Endothelial cell of umbilical vein (primary cell): ENCODE results near the gene ESPN. TPM values are rescaled to one million over a fixed set of nuclear protein-coding genes. Genes with fewer than 3 reads are reported as not detected.

Experiments used
- BruUV-seq: library from RNA; stranded (reverse); fragments of 400-500 nt; replicated peaks from 2 replicates; lab custom pipeline; 2021; lab: Mats Ljungman, UMichigan
- CTCF ChIA-PET: fragments of 300-600, 350-600 bp; sonication (Branson Sonifier 250); formaldehyde crosslinking; loops from one replicate; lab custom pipeline; 2021; ENCODE audit warnings: antibody characterized with exemption, inconsistent platforms; lab: Charles Lee
- POLR2A ChIA-PET: fragments of 300-600, 350-600 bp; sonication (Branson Sonifier 250); formaldehyde crosslinking; loops from one replicate; lab custom pipeline; 2021; ENCODE audit warnings: antibody characterized with exemption, inconsistent platforms; lab: Charles Lee
- DNase-seq: peaks from one replicate; pipeline ENCODE4 v3.0.0-alpha.2; 2011; ENCODE audit warnings: low read depth, low spot score
- FAIRE-seq: peaks from 2 replicates; lab custom pipeline; 2011; peaks lifted over from hg19 to GRCh38; lab: Jason Lieb, UNC
- H2AFZ ChIP-seq: 2 replicates; pipeline ENCODE4 v1.6.0; 2012; ENCODE audit warnings: low read depth, low read length, control low read depth, inconsistent platforms
- H3K27ac ChIP-seq: 2 replicates; pipeline ENCODE4 v1.5.1; 2011; ENCODE audit warnings: low read depth, mild to moderate bottlenecking, control low read depth, low read length, moderate library complexity; ENCODE audit not compliant: insufficient read depth
- H3K27me3 ChIP-seq, 2 experiments: 2 replicates each; pipeline versions ENCODE4 v1.6.0 to v1.6.1; 2011; ENCODE audit warnings: low read length in 2 of 2, mixed read lengths in 1 of 2; ENCODE audit not compliant: control insufficient read depth in 2 of 2, insufficient read depth in 2 of 2
- H3K36me3 ChIP-seq, 2 experiments: 2 replicates in 1 of 2; 3 replicates in 1 of 2; pipeline ENCODE4 v1.5.1; 2011; ENCODE audit warnings: low read length in 2 of 2, mild to moderate bottlenecking in 1 of 2, moderate library complexity in 1 of 2; ENCODE audit not compliant: control insufficient read depth in 2 of 2, insufficient read depth in 2 of 2; ENCODE audit errors: extremely low read depth in 1 of 2
- H3K4me1 ChIP-seq: 3 replicates; pipeline ENCODE4 v1.5.1; 2011; ENCODE audit warnings: mild to moderate bottlenecking, low read length; ENCODE audit not compliant: control insufficient read depth, insufficient read depth; ENCODE audit errors: extremely low read depth
- H3K4me2 ChIP-seq: 2 replicates; pipeline ENCODE4 v1.6.1; 2011; ENCODE audit warnings: low read length, control low read depth, mixed read lengths; ENCODE audit not compliant: insufficient read depth
- H3K4me3 ChIP-seq, 3 experiments: fragments of 200-600 bp in 1 of 3; sonication (generic), shearing (Covaris generic) in 1 of 3; replicated peaks in 1 of 3; 2 replicates each; pipeline ENCODE4 v1.5.1; 2011 to 2016; ENCODE audit warnings: control low read depth in 3 of 3, low read length in 3 of 3, mild to moderate bottlenecking in 2 of 3, inconsistent platforms in 1 of 3, low read depth in 1 of 3, moderate library complexity in 1 of 3; ENCODE audit not compliant: insufficient read depth in 1 of 3
- H3K79me2 ChIP-seq: 2 replicates; pipeline ENCODE4 v1.6.0; 2012; ENCODE audit warnings: low read length, inconsistent platforms; ENCODE audit not compliant: control insufficient read depth, insufficient read depth
- H3K9ac ChIP-seq: replicated peaks from 2 replicates; pipeline ENCODE3; 2011; ENCODE audit warnings: low read length, control low read depth; ENCODE audit not compliant: insufficient read depth; ENCODE audit errors: extremely low read depth
- H3K9me1 ChIP-seq: replicated peaks from 3 replicates; pipeline ENCODE4 v1.6.0; 2011; ENCODE audit warnings: mild to moderate bottlenecking, low read length; ENCODE audit not compliant: control insufficient read depth, insufficient read depth; ENCODE audit errors: extremely low read depth
- H3K9me3 ChIP-seq: replicated peaks from 2 replicates; pipeline ENCODE4 v1.5.1; 2012; ENCODE audit warnings: low read length, inconsistent platforms; ENCODE audit not compliant: control insufficient read depth, insufficient read depth
- H4K20me1 ChIP-seq: replicated peaks from 2 replicates; pipeline ENCODE3; 2011; ENCODE audit warnings: mild to moderate bottlenecking, low read length; ENCODE audit not compliant: control insufficient read depth, insufficient read depth; ENCODE audit errors: extremely low read depth
- CTCF ChIP-seq, 2 donors: IDR thresholded peaks; 1 replicate in 1 of 2; 2 replicates in 1 of 2; pipeline ENCODE4 v1.5.1; 2011; ENCODE audit warnings: low read length in 2 of 2, mild to moderate bottlenecking in 2 of 2, moderate library complexity in 2 of 2, control low read depth in 1 of 2, inconsistent platforms in 1 of 2, low read depth in 1 of 2; ENCODE audit not compliant: insufficient read depth in 1 of 2; ENCODE audit errors: extremely low read depth in 1 of 2
- JUN ChIP-seq: IDR thresholded peaks from 2 replicates; pipeline ENCODE4 v1.6.1; 2011; ENCODE audit warnings: borderline replicate concordance, low read depth; ENCODE audit not compliant: insufficient read length, insufficient read depth
- MAX ChIP-seq: IDR thresholded peaks from 2 replicates; pipeline ENCODE4 v1.6.1; 2011; ENCODE audit not compliant: insufficient read depth, insufficient read length
- MYC ChIP-seq: IDR thresholded peaks from one replicate; pipeline ENCODE4 v1.6.1; 2011; ENCODE audit warnings: mild to moderate bottlenecking, low read depth, low read length
- POLR2A ChIP-seq: IDR thresholded peaks from 2 replicates; pipeline ENCODE4 v1.6.1; 2012; ENCODE audit warnings: low read depth, mild to moderate bottlenecking, control low read depth, low read length
- dilution Hi-C: fragments of 300-500 bp; cut with MboI; formaldehyde crosslinking; loops from one replicate; pipeline ENCODE4 v1.15.0; 2019; ENCODE audit warnings: low sequenced_read_pairs; ENCODE audit not compliant: extremely low pct_ligation_motif_present
- intact Hi-C: fragments of 100-400 bp; cut with micrococcal nuclease; formaldehyde crosslinking; loops from one replicate; pipeline ENCODE4 v1.10.0; 2022
- polyA plus RNA-seq, 4 experiments: library from polyadenylated mRNA; depleted of rRNA in 3 of 4; stranded (reverse) in 3 of 4; unstranded in 1 of 4; fragments of >200 nt; gene quantifications; 2 replicates each; pipeline versions ENCODE4 v1.2.1 to v1.2.3, GENCODE V29; 2011 to 2012; ENCODE audit warnings: missing spikeins in 1 of 4
- total RNA-seq: library from RNA; stranded (reverse); gene quantifications from 2 replicates; pipeline ENCODE4 v1.2.3, GENCODE V29; 2021

The ESPN gene
- total and polyA plus RNA-seq, 2 donors (not counting 3 experiments of a cell fraction or from before 2014, with no cell fraction given), result 0.54 to 0.71 TPM

GRCh38 chr1:6487804-6488484 lies 63.4 kb downstream of the ESPN start:
- no peak for FAIRE-seq
- Histone ChIP-seq H3K4me1 (peaks cover 41% of the 10 kb centered on the region), H3K27me3 (no peaks in the 10 kb centered on the region), H3K36me3 (no peaks in the 10 kb centered on the region), H2AFZ (no peak overlapping the region), H3K27ac (no peak overlapping the region), H3K9me1 (no peaks in the 10 kb centered on the region), H3K79me2 (peaks cover 22% of the 10 kb centered on the region), H3K4me2 (no peak overlapping the region), H3K9me3 (no peaks in the 10 kb centered on the region), H4K20me1 (no peaks in the 10 kb centered on the region), H3K4me3 (no peak overlapping the region), H3K9ac (no peak overlapping the region)
- CTCF ChIA-PET, result interaction anchor here (1.5 to 10.9 kb wide), 6 partner anchors 13 to 159 kb away, joined by 3 to 113 read pairs (median 14); no protein-coding TSS in a partner anchor
- TF ChIP-seq JUN, result no peak
- no peak for TF ChIP-seq MAX
- intact Hi-C loops, result loop anchor here (2.0 to 5.0 kb wide), 2 partner anchors 43 to 139 kb away; no protein-coding TSS in a partner anchor
- DNase-seq, result no peak
- no TSS peak for BruUV-seq
- dilution Hi-C loops, result no loop called here
- POLR2A ChIA-PET, result no interaction called here

- Histone ChIP-seq H3K9me1 (no peaks in the 10 kb centered on the region), H4K20me1 (no peaks in the 10 kb centered on the region), H3K4me3 (no peak overlapping the region), H3K9me3 (no peaks in the 10 kb centered on the region), H2AFZ (no peak overlapping the region), H3K4me1 (peaks cover 49% of the 10 kb centered on the region), H3K27me3 (no peaks in the 10 kb centered on the region), H3K79me2 (peaks cover 14% of the 10 kb centered on the region), H3K27ac (no peak overlapping the region), H3K36me3 (no peaks in the 10 kb centered on the region), H3K4me2 (no peak overlapping the region), H3K9ac (no peak overlapping the region)
- FAIRE-seq, result no peak
- TF ChIP-seq MYC (no peak), JUN (no peak), CTCF (IDR thresholded peaks at IDR 0.05; ENCODE audit: extremely low read depth in 1 of 2, insufficient read depth in 1 of 2, low read depth in 1 of 2, low read length in 2 of 2) (no peak), POLR2A (no peak)
- BruUV-seq, result no TSS peak
- ChIA-PET POLR2A (no interaction called here), CTCF (interaction anchor here (1.5 to 10.9 kb wide), 6 partner anchors 8 to 158 kb away, joined by 3 to 113 read pairs (median 8); no protein-coding TSS in a partner anchor)
- intact Hi-C loops, result loop anchor here (5.0 kb wide), 1 partner anchor 139 kb away; no protein-coding TSS in a partner anchor
- no peak for DNase-seq
- dilution Hi-C loops, result no loop called here
Measured at GRCh38 chr1:6488602-6489382, 64.2 kb downstream of the ESPN start.
